HL-60 (cell line): Measurements from ENCODE around the gene NEK1.

Experiments used
- DNase-seq, 2 experiments: peaks; one replicate each; pipeline ENCODE4 v3.0.0-alpha.2; 2010 to 2020; ENCODE audit warnings: low read depth in 1 of 2, low spot score in 1 of 2
- H3K27ac ChIP-seq: fragments of 250-450 bp; sonication (Bioruptor Pico); replicated peaks from 2 replicates; pipeline ENCODE4 v1.5.1; 2020; ENCODE audit warnings: mild to moderate bottlenecking, moderate library complexity
- H3K27me3 ChIP-seq: fragments of 250-450 bp; sonication (Bioruptor Pico); 2 replicates; pipeline ENCODE4 v1.5.1; 2021; ENCODE audit warnings: mild to moderate bottlenecking, moderate library complexity; ENCODE audit not compliant: insufficient read depth, poor library complexity, severe bottlenecking
- H3K4me3 ChIP-seq: replicated peaks from 2 replicates; pipeline ENCODE4 v1.5.1; 2011; ENCODE audit warnings: mild to moderate bottlenecking, control low read depth, low read length; ENCODE audit not compliant: insufficient read depth
- GABPA ChIP-seq: IDR thresholded peaks from 2 replicates; pipeline ENCODE4 v1.6.1; 2012; ENCODE audit warnings: low read depth
- POLR2AphosphoS5 ChIP-seq: IDR thresholded peaks from 2 replicates; pipeline ENCODE4 v1.6.1; 2012; ENCODE audit warnings: low read depth
- SPI1 ChIP-seq: IDR thresholded peaks from 2 replicates; pipeline ENCODE4 v1.6.1; 2012; ENCODE audit warnings: low read depth, mild to moderate bottlenecking, borderline replicate concordance
- TF ChIP-seq, protein P1 (sequence below): IDR thresholded peaks from one replicate; pipeline ENCODE4 v1.5.1; 2011; ENCODE audit warnings: low read length, control low read depth, inconsistent platforms; ENCODE audit not compliant: insufficient read depth
- TF ChIP-seq, protein P2 (sequence below): IDR thresholded peaks from 2 replicates; pipeline ENCODE4 v1.6.1; 2012; ENCODE audit warnings: low read depth; ENCODE audit not compliant: insufficient replicate concordance

Gene NEK1

DNA sequence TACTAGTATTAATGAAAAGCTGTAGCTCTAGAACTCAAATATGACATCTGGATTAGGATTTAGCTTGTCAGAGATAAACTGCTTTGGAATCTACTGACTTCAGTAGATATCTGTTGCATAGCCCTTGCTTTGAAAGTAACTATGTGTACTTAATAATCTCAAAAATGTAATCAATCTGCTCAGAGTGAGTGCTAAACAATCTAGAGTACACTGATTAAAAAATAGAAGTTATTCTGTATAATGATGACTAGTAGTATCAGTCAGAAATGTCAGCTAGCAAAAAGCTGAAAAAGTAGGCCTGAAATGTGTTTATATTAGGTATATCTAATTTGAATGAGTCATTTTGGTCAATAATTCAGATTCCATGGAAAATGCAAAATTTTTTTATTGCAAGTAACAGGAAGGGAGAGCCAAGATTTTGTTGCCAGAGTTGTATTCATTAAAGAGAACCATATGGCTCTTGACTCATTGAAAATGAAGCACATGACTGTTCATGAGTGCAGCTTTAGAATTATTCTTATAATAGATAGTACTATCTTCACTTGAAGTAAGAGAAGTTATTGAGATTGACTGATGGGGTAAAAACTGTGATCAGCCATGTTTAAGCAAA lies 28.0 kb upstream of the NEK1 start:
- no peak for DNase-seq
- no peak overlapping the region for H3K4me3 ChIP-seq
- TF ChIP-seq, protein P1, sequence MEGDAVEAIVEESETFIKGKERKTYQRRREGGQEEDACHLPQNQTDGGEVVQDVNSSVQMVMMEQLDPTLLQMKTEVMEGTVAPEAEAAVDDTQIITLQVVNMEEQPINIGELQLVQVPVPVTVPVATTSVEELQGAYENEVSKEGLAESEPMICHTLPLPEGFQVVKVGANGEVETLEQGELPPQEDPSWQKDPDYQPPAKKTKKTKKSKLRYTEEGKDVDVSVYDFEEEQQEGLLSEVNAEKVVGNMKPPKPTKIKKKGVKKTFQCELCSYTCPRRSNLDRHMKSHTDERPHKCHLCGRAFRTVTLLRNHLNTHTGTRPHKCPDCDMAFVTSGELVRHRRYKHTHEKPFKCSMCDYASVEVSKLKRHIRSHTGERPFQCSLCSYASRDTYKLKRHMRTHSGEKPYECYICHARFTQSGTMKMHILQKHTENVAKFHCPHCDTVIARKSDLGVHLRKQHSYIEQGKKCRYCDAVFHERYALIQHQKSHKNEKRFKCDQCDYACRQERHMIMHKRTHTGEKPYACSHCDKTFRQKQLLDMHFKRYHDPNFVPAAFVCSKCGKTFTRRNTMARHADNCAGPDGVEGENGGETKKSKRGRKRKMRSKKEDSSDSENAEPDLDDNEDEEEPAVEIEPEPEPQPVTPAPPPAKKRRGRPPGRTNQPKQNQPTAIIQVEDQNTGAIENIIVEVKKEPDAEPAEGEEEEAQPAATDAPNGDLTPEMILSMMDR, result no peak
- TF ChIP-seq SPI1 (no peak), POLR2AphosphoS5 (no peak), GABPA (no peak)
- TF ChIP-seq, protein P2, sequence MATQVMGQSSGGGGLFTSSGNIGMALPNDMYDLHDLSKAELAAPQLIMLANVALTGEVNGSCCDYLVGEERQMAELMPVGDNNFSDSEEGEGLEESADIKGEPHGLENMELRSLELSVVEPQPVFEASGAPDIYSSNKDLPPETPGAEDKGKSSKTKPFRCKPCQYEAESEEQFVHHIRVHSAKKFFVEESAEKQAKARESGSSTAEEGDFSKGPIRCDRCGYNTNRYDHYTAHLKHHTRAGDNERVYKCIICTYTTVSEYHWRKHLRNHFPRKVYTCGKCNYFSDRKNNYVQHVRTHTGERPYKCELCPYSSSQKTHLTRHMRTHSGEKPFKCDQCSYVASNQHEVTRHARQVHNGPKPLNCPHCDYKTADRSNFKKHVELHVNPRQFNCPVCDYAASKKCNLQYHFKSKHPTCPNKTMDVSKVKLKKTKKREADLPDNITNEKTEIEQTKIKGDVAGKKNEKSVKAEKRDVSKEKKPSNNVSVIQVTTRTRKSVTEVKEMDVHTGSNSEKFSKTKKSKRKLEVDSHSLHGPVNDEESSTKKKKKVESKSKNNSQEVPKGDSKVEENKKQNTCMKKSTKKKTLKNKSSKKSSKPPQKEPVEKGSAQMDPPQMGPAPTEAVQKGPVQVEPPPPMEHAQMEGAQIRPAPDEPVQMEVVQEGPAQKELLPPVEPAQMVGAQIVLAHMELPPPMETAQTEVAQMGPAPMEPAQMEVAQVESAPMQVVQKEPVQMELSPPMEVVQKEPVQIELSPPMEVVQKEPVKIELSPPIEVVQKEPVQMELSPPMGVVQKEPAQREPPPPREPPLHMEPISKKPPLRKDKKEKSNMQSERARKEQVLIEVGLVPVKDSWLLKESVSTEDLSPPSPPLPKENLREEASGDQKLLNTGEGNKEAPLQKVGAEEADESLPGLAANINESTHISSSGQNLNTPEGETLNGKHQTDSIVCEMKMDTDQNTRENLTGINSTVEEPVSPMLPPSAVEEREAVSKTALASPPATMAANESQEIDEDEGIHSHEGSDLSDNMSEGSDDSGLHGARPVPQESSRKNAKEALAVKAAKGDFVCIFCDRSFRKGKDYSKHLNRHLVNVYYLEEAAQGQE, result no peak
- H3K27ac ChIP-seq, result no peak overlapping the region
- no peaks in the 10 kb centered on the region for H3K27me3 ChIP-seq

DNA sequence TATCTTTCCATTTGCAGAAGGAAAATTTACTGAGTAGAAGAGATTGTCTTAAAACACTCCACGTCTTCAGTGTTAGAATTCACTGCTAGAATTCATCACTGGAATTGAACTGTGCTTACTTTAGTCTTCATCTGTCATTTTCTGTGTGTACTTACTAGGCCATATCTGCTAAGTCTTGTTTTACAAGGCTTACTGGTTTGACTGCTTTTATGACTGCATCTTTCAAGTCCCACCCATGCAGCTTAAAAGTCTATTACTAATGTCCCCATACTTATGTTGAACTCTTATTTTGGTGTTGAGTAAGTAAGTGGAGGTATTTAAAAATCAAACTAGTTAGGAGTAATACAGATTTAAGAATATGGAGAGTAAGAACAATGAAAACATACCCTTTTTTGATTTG lies 22.6 kb upstream of the NEK1 start:
- H3K4me3 ChIP-seq, result no peak overlapping the region
- DNase-seq, result no peak
- TF ChIP-seq, protein P2, result no peak
- TF ChIP-seq GABPA, result no peak
- no peaks in the 10 kb centered on the region for H3K27me3 ChIP-seq
- H3K27ac ChIP-seq, result no peak overlapping the region

DNA sequence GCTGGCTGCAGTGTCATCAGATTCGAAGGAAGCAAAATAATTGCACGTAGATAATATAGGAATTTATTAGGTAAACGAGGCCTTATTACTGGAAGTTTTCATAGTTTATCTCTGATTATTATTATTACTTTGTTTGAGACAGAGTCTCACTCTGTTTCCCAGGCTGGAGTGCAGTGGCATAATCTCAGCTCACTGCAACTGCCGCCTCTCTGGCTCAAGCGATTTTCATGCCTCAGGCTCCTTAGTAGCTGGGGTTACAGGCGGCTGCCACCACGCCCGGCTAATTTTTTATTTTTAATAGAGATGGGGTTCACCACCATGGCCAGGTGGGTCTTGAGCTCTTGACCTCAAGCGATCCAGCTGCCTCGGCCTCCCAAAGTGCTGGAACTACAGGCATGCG lies 20.5 kb upstream of the NEK1 start:
- DNase-seq, result no peak
- H3K4me3 ChIP-seq, result no peak overlapping the region
- no peaks in the 10 kb centered on the region for H3K27me3 ChIP-seq
- TF ChIP-seq GABPA, result no peak
- TF ChIP-seq, protein P2, result no peak
- no peak for TF ChIP-seq SPI1
- TF ChIP-seq, protein P1, result no peak
- no peak for TF ChIP-seq POLR2AphosphoS5
- no peak overlapping the region for H3K27ac ChIP-seq
